Stimulated activated CD8-positive, alpha-beta memory T cell treated with anti-CD3 and anti-CD28 coated beads, Interleukin-4, amount 100 ng/mL, for 1 hour (primary cell): Measurements from ENCODE around the gene PLP2.
"Not testable (repeated sequence)": the region's sequence is repeated elsewhere in the genome, so short reads cannot be mapped to it uniquely, and the experiment has no call there.

Experiments used
- DNase-seq, 2 donors: peaks; one replicate each; pipeline ENCODE4 v3.0.0-alpha.2; 2020; ENCODE audit warnings: low read depth in 2 of 2, low spot score in 1 of 2

Gene PLP2

GRCh38 chrX:49163555-49164419, 7.9 kb upstream of the PLP2 start:
- peak in 1 of 2 donors; percentile 59 for DNase-seq

- no peak for DNase-seq
Observed at GRCh38 chrX:49164589-49165360, 6.9 kb upstream of the PLP2 start.

- DNase-seq = no peak
Observed at GRCh38 chrX:49165901-49166881, 5.5 kb upstream of the PLP2 start.

- peak; percentile 36 to 52 for DNase-seq
Observed at GRCh38 chrX:49166914-49167739, 4.6 kb upstream of the PLP2 start.

- no peak for DNase-seq
Observed at GRCh38 chrX:49167740-49168108, 4.0 kb upstream of the PLP2 start.

GRCh38 chrX:49172280-49172780, 632 bp downstream of the PLP2 start:
- DNase-seq = no peak

- not testable (repeated sequence) for DNase-seq
Observed at GRCh38 chrX:49173544-49173943, 1.8 kb downstream of the PLP2 start.

- no peak for DNase-seq
Observed at GRCh38 chrX:49174723-49175122, 3.0 kb downstream of the PLP2 start.

- DNase-seq = no peak
Observed at GRCh38 chrX:49175435-49176274, 4.0 kb downstream of the PLP2 start.

- no peak for DNase-seq
Observed at GRCh38 chrX:49176421-49177326, 5.0 kb downstream of the PLP2 start.

GRCh38 chrX:49177338-49177833, 5.7 kb downstream of the PLP2 start:
- no peak for DNase-seq

- DNase-seq = no peak
Observed at GRCh38 chrX:49177873-49178480, 6.3 kb downstream of the PLP2 start.

GRCh38 chrX:49178537-49178936, 6.8 kb downstream of the PLP2 start:
- no peak for DNase-seq

- no peak for DNase-seq
Observed at GRCh38 chrX:49179358-49179757, 7.7 kb downstream of the PLP2 start.

- DNase-seq = no peak
Observed at GRCh38 chrX:49183701-49184281, 12.1 kb downstream of the PLP2 start.

- DNase-seq = no peak
Observed at GRCh38 chrX:49184294-49185281, 12.9 kb downstream of the PLP2 start.
